Measurements from ENCODE around the gene PTPN11.
"Not testable (repeated sequence)": the region's sequence is repeated elsewhere in the genome, so short reads cannot be mapped to it uniquely, and the experiment has no call there.

The PTPN11 gene

GRCh38 chr12:112418608-112419296 lies at the start of gene PTPN11:
Gene PTPN11 (plus strand): TSS chr12:112418947. CDS start chr12:112419112, 165 bp downstream.
- peak; percentile 89 for DNase-seq (ENCODE audit: low spot score)

DNA sequence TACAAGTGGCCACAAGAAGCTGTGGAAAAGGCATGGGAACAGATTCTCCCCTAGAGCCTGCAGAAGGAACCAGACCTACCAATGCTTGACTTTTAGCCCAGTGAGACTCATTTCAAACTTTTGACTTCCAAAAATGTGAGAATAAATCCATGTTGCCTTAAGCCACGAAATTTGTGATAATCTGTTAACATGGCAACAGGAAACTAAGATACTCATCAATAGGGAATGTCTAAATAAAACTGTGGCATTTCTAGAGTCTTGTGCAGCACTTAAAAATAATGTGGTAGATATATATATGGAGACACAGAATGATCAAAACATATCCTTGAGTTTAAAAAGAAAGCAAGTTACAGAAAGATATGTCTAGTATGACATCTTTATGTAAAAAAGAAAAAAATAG lies 48.5 kb upstream of the PTPN11 start:
- no peak for DNase-seq (ENCODE audit: low spot score)

DNA sequence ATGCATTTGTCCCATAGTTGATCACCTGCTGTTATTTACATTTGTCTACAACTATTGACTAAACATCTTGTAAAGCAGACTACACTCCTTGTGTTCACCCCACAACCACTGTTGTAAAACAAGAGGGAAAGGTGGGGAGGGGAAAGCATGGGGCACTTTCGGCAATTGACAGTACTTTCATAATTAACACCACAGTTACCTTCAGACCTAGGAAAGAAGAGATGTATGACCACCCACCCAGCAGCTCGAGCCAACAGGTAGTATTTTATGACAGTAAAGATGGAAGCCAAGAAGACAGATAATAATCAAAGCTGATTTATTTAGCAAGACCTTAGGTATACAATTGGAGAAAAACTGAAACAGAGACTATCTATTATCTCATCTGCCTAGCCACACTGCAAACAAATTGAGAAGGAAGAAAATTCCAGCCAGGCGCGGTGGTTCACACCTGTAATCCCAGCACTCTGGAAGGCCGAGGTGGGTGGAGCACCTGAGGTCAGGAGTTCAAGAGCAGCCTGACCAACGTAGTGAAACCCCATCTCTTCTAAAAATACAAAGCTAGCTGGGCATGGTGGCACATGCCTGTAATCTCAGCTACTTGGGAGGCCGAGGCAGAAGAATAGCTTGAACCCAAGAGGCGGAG lies 47.8 kb upstream of the PTPN11 start:
- no peak for DNase-seq (ENCODE audit: low spot score)

DNA sequence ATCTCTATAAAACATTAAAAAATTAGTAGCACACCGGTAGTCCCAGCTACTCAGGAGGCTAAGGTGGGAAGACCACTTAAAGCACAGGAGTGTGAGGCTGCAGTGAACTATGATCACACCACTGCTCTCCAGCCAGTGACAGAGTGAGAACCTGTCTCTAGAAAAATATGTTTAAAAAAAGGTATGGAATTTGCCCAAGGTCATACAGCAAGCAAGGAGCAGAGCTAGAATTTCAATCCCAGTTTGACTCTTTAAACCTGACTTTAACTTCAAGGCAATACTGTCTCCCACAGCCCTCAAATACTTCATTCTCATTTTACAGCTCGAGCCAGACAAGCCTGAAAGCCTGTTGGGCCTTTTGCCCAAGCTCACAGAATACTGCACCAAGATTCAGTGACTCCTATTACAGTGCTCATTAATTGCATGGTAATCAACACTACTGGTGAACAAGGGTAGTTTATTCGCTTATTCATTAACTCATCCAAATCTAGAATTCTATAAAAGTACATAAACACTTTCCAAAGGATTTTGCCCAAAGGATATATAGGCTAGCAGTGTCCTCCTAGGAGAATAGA lies 44.5 kb upstream of the PTPN11 start:
- DNase-seq (ENCODE audit: low spot score): no peak

- no peak for DNase-seq (ENCODE audit: low spot score)
Measured at GRCh38 chr12:112375105-112375504, 43.6 kb upstream of the PTPN11 start.

DNA sequence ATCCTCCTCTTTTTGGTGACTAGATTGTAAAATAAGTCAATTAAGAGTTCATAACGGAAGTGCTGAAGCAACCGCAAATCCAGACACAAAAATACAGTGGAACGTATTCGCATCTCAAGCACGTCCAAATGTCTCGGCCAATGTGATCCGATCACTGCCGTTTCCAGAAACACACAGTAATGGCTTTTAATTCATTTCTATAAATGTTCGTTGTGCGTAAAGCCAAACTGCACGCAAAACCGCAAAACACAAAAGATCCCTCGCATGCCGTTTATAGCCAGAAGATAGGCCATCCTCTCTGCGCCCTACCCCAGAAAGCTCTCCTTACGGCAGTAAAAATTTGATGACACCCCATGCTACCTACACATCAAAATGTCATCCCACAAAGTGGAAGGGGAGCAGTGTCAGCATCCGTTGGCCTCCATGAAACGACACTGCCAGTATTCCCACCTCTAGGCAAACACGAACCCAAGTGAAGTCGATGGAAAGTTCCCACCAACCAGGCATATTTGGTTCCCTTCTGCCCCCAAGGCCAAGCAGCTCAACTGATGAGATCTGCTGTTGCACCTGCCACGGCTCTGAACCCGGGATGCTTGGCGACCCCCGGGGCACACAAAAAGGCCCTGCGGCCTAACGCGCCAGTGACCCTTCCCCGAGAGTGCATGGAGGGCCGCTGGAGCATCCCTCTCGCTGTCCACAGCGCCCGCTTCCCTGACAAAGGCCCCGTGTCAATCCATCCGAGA lies 37.9 kb upstream of the PTPN11 start:
- no peak for DNase-seq (ENCODE audit: low spot score)

DNA sequence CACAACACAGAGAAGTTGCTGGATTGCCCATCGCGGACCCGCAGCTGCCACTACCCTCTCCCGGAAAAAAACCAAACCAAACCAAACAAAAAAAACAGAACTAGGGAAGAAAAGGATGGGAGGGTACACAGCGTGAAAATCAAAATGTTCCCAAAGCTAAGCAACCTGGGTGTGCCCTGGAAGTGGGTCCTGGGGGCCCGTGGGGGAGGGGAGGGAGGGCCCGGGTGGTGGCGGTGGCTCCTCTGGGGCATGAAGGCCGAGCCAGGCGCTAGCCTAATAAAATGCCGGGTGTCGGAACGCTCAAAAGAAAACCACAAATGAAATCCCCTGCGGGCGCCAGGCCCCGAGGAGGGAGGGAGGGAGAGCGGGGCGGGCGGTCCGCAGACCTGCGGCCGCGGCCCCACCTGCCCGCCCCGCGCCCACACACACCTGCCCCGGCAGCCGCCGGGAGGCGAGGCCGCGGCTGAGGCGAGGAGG lies 37.3 kb upstream of the PTPN11 start:
- DNase-seq (ENCODE audit: low spot score): no peak

DNA sequence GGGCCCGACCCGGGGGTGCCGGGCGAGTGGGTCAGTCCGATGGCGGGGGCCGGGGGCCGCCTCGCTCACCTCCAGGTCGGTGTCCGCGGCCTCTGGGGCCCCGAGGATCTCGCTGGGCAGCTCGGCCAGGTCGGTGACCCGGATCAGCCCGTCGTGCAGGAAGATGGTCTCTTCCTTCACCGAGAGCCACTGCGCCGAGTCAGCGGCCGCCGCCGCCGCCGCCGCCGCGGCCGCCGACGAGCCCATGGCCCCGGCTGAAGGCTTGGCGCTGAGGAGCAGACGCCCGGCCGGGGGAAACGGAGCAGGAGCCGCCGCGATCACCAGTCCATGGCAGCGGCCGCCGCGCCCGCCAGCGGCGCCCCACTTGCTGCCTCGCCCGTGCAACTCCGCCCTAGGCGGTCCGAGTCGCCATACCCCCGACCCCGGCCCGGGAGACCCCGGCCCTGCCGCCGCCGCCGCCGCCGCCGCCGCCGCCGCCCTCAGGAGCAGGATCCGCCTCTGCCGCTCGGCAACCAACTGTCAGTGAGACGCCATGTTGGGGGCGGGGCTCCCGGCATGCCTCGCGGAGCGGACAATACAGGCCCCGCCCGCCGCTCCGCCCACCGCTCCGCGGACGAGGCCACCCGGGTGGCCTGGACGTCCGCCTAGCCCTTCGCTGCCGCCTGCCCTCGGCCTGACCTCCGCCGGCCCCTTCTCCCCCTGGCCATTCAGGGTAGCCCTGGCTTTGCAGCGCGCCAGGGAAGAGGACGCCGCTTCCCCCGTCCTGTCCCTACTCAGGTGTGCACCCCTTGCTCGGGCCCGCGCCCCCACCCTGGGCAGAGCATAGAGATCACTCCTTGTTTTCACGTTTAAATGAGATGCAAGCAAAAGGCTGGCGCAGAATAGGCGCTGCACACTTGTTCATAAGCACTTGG lies 36.6 kb upstream of the PTPN11 start, which contains the start of gene HECTD4:
TSS of gene HECTD4 (minus strand) at position 549 of the 914 bp plus-strand sequence. CDS start at position 246, 303 bp downstream.
- DNase-seq (ENCODE audit: low spot score): peak; percentile 93

- DNase-seq (ENCODE audit: low spot score): no peak
Measured at GRCh38 chr12:112382866-112383265, 35.9 kb upstream of the PTPN11 start.

- DNase-seq (ENCODE audit: low spot score): no peak
Measured at GRCh38 chr12:112386726-112387125, 32.0 kb upstream of the PTPN11 start.

DNA sequence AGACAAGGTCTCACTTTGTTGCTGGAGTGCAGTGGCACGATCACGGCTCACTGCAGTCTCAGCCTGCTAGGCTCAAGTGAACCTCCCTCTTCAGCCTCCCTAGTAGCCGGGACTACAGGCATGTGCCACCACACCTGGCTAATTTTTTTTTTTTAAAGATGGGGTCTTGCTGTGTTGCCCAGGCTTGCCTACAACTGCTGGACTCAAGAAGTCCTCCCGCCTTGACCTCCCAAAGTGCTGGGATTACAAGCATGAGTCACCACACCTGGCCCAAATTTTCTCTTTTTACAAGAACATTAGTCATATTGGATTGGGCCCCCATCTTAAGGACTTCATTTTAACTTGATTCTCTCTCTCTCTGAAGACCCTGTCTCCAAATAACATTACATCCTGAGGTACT lies 29.5 kb upstream of the PTPN11 start:
- no peak for DNase-seq (ENCODE audit: low spot score)

GRCh38 chr12:112389922-112390654 lies 28.7 kb upstream of the PTPN11 start:
- not testable (repeated sequence) for DNase-seq (ENCODE audit: low spot score)

GRCh38 chr12:112393328-112393727 lies 25.4 kb upstream of the PTPN11 start:
- no peak for DNase-seq (ENCODE audit: low spot score)

- DNase-seq (ENCODE audit: low spot score): no peak
Measured at GRCh38 chr12:112401054-112401453, 17.7 kb upstream of the PTPN11 start.

GRCh38 chr12:112401903-112402498 lies 16.7 kb upstream of the PTPN11 start:
- DNase-seq (ENCODE audit: low spot score): no peak

DNA sequence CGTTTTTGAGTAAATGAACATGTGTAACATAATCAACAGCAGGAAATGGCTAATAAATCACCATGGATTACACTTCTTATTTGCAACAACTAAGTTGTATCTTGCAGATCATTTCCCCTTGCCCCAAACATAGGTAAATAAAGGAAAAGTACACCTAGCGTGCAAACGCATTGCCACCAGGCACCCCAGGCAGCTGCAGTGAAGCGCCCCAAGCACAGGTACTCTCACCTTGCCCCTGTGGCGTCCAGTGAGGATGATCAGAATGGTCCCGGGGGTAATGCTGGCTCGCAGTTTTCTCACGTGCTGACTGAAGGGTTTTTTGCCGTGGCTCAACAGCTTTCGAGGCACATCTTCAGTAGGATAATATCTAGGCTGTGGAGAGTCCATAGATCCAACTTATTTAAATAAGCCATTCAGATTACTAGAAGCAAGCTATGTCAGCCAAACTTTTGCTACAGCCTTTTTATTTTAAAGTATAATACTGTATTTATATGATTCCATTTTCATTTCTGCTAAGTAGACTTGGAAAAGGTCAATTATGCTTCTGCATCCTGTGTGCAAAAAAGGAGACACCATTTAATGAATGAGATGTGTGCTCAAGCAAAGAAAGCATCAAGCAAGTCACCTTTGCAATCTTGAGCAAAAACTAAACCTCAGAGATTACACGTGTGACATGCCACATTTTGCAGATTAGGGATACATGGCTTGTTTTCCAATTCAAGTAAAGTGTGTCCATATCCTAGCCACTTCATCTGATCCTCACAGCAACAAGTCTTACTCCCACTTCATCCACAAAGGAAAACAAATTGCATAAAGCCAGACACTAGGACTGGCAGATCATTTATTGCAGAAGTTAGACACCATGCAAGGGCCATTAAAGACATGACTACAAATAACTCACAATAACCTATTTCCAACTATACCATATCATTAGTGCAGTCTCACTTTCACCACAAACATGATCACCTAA lies 11.9 kb upstream of the PTPN11 start:
- no peak for DNase-seq (ENCODE audit: low spot score)

- not testable (repeated sequence) for DNase-seq (ENCODE audit: low spot score)
Measured at GRCh38 chr12:112407683-112408082, 11.1 kb upstream of the PTPN11 start.

DNA sequence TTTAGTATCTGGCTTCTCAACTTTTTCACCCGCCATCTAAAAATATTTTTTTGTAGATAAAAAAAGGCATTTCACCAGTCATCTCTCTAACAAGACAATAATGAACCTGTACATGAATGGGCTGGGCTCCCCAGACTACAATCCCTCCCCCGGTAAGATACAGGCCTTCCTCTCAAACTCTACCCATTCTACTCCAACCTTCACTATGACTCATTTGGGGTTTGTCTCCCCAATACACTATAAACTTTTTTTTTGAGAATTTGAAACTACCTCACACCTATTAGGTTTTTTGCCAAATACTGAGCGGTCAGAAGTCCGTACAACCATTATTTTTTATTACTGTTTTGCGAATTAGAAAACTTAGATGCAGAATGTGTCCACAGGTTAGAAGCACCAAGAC lies 10.1 kb upstream of the PTPN11 start:
- DNase-seq (ENCODE audit: low spot score): peak; percentile 44

All from activated CD4-positive, alpha-beta T cell treated with anti-CD3 and anti-CD28 coated beads, Interleukin-2, Interleukin-4, amounts not matched to agents 100 ng/mL and 50 ng/mL, durations not matched to agents 16 hours and 8 hours (primary cell).